Inferior parietal cortex (tissue), 1 donor: ENCODE measurements around the gene NIP7.
"Not testable (repeated sequence)": the region's sequence is repeated elsewhere in the genome, so short reads cannot be mapped to it uniquely, and the experiment has no call there.

Experiments
- DNase-seq: peaks from one replicate; pipeline ENCODE4 v3.0.0-alpha.2; 2016; ENCODE audit errors: extremely low spot score

Gene NIP7

DNA sequence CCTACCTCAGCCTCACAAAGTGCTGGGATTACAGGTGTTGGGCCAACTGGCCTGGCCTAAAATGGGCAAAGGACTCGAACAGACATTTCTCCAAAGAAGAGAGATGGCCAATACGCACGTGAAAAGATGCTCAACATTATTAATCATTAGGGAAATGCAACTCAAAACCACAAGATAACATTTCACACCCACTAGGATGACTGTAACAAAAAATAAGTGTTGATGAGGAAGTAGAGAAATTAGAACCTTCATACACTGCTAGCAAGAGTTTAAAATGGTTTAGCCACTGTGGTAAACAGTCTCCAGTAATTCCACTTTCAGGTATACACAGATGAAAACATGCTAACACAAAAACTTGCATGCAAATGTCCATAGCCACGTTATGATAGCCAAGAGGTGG lies 6.4 kb downstream of the NIP7 start:
- DNase-seq: no peak

DNA sequence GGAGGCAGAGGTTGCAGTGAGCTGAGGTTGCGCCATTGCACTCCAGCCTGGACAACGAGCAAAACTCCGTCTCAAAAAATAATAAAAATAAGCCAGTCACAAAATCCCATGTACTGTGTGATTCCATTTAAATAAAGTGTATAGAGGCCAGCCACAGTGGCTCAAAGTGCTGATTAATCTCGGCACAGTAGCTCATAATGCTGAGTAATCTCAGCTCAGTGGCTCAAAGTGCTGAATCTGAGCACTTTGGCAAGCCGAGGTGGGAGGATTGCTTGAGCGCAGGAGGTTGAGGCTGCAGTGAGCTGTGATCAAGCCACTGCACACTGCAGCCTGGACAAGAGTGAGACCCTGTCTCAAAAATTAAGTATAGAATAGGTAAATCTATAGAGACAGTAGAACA lies 7.1 kb downstream of the NIP7 start:
- no peak for DNase-seq

DNA sequence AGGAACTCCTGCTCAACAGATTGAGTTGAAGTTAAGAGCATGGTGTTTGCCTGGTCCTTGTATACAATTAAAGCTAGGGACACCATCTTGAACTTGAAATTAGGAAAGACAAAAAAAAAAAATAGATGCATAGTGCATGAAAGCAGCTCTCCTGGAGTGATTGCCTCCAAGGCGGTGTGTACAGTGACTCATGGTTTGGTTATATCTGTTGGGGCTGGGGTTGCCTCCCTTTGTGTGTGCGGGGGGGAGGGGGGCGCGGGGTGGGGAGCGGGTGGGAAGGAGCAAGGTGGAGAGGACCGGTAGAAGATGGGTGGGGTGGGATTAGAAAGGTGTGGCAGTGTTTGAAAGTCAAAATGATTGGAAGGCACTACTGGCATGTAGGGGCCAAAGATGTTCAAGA lies 8.7 kb downstream of the NIP7 start:
- DNase-seq: no peak

DNA sequence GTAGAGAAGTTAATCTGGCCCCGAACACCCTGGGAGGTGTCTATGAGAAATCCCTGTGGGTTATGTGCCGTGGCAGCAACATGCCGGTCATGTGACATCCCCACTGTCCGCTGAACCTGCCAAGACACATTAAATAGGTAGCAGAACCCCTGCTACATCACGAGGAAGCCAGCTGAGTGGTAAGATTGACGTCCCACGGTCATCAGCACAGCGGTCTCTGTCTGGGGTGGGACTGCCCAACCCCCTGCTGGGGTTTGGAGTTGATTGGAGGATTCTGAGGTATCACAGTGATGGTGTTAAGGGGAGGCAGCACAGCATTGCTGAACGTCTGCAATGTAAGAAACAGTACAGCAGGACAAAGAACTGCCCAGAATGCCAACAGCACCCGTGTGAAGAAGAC lies 10.0 kb downstream of the NIP7 start:
- no peak for DNase-seq

DNA sequence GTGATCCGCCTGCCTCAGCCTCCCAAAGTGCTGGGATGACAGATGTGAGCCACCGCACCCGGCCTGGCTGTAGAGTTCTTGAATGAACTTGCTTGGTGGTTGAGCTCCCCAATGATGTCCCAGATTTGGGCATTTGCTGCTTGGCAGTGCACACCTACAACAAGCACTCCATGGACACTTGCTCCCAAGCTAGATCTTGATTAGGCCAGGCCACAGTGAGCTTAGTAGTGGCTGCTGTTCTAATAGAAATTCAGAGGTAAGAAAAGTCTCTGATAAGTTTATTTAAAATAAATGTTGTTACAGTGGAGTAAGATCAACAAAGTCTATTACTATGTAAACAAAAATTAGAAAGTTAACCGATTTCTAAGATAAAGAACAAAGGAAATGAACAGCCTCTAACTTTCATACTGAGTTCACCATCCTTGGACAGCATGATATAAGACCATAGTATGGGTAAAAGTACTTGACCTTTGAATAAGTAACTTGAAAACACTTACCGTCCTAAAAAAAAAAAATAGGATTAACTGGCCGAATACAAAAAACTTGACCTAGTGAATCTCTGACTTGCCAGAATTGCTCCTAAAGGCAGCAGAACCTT lies 11.1 kb downstream of the NIP7 start:
- DNase-seq: no peak

DNA sequence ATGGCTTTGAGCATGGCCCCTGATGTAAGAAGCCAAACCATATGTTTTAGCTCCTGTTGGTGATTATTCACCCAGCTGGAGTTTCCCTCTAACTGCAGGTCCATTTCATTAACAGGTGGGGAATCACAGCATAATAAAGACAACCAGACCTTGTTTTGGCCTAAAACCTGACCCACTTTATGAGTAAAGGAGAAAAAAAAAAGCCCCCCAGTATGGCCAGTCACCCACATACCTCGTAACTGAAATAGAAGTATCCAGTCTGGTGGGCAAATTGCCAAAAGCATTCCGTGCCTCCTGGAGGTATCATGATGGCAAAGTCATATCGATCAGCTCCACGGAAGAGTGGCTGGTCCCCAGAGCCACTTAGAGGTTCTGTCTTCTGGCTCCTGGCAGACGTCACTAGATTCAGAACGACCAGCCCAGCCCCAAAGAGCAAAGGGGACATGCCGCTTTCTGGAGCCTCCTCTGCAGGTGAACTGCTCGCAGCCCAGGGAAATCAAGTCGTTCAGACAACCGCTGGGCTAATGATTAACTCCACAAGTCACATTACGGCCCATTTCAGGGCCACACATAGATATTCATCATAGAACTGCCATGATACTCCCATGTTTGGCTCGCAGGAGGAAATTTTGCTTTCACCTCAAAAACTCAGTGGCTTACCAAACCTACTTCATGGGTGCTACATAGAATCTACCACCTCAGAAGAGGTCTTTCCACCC lies 11.9 kb downstream of the NIP7 start, which contains the start of gene TMED6:
TSS of gene TMED6 (minus strand) at position 478 of the 719 bp plus-strand sequence. CDS start at position 445, 33 bp downstream.
- no peak for DNase-seq

DNA sequence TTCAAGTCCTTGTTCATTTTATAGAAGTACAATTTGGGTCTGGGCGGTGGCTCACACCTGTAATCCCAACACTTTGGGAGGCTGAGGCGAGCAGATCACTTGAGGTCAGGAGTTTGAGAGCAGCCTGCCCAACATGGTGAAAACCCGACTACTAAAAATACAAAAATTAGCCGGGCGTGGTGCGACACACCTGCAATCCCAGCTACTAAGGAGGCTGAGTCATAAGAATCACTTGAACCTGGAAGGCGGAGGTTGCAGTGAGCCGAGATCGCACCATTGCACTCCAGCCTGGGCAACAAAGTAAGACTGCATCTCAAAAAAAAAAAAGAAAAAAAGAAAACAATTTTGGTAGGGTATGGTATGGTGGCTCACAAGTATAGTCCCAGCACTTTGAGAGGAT lies 20.5 kb downstream of the NIP7 start:
- not testable (repeated sequence) for DNase-seq

DNA sequence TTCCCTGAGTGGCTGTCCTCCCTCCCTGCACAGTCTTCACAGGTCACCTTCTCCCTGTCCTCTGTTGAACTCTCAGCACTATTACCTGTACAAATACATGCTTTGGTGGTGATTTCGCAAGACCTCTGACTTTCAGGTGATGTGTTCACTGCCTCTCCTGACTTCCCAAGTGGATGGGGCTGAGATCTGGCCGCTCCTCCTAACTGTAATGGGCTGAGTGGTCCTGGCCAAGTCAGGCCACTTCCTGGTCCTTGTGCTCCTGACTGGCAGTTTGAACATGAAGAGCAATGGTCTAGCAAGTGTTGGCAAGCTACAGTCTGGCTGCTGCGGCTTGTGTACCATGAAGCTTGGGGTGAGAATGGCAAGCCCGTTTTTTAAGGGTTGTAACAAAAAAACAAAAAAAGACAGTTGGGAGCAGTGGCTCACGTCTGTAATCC lies 23.7 kb downstream of the NIP7 start:
- no peak for DNase-seq

DNA sequence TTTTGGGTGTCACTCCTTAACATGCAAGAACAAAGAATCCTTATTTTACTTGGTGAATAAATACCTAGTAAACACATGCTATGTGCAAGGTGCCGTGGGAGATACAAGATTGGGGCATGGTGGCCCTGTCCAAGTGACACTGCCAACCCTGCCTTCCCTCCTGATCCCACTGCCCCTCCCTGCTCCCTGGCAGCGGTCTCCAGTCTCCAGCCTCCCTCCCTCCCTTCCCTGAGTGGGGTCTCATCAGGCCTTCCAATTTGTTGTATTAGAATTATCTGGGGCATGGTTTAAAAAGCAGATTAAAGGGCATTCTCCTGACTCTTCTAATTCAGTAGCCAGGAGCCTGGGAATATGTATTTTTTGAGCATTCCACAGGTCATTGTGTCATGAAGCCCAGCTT lies 24.5 kb downstream of the NIP7 start:
- DNase-seq: no peak

DNA sequence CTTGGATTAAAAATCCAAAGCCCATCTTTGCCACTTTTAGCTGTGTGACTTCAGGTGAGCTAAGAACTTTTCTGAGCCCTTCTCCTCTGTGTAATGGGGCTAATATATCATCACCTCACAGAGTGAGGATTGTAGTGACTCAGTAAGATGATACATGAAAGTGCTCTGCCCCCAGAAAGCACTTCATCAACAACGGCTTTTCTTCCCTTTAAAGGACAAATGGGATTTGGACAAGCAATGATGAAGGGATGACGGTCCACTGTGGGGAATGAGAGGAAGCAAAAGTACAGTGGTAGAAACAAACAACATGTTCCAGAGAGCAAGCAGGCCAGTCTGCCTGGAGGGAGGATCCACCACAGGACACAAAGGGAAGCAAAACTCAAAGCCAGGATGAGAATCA lies 26.3 kb downstream of the NIP7 start:
- no peak for DNase-seq

DNA sequence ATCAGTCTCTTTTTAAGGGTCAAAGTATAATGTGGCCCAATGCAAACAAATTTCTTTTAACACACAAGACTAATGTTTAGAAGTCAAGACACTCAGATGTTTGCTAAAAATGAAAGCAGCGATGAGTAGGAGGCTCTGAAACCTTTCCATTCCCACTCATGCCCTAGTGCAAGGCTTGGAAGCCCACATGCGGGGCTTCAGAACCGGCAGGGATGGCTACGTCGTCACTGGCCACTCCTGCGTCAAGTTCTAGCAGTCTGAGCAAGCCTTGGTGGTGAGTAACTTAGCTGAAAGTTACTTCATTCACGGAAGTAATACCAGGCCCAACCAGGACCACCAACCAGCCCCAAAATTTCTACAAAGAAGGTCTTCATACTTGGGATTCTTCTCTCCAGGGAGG lies 26.9 kb downstream of the NIP7 start:
- DNase-seq: no peak

DNA sequence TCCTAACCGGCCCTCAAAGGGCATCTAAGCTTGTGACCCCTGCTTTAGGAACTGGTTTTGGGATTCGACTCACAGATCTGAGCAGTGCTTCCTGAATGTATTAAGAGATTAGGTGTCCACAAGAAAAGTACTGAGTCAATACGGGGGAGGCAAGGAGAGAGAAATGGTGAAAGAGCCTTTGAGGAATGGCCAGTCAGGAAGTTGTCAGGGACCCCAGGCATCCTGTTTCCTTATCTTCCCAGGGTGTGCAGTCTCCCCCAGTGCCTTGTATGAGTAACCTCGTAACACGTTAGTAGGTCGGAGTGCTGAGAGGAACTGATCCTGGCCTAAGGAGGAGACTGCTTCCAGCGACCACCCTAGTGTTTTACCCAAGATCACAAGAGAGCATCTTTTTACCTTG lies 28.4 kb downstream of the NIP7 start:
- DNase-seq: no peak

DNA sequence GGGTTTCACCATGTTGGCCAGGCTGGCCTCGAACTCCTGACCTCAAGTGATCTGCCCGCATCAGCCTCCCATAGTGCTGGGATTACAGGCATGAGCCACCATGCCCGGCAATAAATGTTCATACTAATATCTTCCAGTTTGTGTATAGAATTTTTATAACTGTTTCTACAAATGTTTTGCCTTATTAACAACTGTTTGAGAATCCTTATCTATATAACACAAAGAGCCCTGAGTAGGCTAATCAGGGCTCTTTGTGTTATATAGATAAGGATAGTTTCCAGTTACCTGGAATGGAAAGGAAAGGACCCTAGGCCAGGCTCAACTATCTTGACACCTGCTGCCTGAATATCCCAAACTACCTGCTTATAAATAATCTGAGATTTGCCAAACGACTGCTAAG lies 29.3 kb downstream of the NIP7 start:
- DNase-seq: no peak

DNA sequence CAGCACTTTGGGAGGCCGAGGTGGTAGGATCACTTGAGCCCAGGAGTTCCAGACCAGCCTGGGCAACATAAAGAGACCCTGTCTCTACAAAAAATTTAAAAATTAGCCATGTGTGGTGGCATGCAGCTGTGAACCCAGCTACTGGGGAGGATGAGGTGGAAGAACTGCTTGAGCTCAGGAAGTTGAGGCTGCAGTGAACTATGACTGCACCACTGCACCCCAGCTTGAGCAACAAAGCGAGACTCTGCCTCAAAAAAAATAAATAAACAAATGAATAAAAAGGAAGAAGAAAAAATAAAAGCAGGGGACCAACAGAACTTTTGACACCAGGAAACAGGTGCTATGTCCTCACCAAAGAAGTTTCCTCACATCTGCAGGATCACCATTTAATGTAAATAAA lies 32.0 kb downstream of the NIP7 start:
- no peak for DNase-seq

DNA sequence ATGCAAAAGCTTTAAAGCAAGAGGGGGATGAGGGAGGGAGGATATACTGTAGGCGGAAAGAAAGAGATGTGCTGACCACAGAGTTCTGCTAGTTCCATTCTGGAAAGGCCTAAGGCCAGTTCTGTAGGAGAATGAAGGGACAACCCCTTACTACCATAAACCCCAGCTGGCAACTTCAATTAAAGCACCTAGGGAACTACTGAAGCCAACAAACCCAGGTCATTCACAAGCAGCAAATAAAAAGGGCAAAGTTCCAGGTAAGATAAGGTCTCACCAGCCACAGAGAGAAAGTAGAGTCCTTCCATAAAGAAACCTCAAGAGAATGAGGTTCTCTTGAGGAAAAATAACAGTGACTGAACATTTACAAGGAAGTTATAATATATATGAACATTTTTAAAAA lies 33.4 kb downstream of the NIP7 start:
- no peak for DNase-seq

DNA sequence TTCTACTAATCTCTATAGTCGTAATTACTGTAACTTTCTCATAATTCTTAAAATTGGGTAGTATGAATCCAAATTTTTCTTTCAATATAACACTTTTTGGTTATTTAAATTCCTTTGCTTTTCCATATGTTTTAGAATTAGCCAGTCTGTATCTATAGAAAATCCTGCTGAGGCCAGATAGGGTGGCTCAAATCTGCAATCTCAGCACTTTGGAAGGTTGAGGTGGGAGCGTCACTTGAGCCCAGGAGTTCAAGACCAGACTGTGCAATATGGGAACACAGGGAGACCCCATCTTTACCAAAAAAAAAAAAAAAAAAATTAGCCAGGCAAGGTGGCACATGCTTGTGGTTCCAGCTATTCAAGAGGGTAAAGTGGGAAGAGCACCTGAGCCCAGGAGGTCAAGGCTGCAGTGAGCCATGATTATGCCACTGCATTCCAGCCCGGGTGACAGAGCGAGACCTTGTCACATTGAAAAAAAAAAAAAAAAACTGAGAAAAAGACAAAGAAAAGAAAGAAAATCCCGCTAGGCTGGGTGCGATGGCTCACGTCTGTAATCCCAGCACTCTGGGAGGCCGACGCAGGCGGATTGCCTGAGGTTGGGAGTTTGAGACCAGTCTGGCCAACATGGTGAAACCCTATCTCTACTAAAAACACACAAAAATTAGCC lies 37.0 kb downstream of the NIP7 start:
- DNase-seq: no peak

DNA sequence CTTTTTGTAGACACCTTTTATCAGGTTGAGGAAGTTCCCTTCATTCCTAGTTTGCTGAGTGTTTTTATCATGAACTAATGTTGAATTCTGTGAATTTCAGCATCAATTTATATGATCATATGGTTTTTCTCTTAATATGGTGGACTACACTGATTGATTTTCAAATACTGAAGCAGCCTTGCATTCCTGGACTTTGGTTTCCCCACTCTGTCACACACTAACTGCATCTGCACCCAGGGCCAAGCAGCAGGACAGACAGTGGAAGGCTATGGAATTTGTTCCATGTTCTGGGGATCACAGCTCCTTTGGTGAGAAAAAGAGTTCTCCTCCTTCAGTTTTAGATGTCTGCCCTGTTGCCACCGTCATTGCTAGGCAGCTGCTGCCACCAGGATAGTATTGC lies 38.5 kb downstream of the NIP7 start:
- DNase-seq: no peak

DNA sequence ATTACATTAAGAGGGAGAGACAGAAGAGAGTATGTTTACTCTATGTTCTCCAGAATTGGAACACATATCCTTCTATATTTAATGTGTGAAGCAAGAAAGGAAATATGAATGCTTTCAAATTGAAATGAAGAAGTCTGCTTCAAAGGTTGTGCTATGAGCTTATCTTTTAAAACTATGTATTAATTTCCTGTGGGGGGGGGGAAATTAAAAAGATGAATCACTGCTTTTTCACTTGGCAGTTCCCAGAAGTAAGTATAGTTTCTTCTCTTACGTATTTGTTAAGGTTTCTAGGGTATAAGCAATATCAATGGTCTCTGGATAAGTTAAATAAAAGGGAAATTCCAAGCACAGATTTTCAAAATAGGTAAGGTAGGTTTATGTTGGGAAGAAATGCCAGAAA lies 39.2 kb downstream of the NIP7 start:
- DNase-seq: no peak

DNA sequence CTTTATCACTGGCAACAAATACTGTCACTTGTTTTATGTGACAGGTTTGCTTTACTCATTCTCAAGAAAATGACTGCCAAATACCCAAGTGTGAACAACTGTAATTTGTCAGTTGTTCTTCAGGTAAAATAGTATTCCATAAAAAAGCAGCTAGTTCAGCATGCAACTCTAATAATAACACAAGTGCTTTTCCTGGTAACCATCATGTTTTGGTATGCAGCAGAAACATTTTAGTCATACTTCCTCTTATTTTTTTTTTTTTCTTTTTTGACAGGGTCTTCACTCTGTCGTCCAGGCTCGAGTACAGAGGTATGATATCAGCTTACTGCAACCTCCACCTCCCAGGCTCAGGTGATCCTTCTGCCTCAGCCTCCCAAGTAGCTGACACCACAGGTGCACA lies 41.7 kb downstream of the NIP7 start:
- DNase-seq: no peak

DNA sequence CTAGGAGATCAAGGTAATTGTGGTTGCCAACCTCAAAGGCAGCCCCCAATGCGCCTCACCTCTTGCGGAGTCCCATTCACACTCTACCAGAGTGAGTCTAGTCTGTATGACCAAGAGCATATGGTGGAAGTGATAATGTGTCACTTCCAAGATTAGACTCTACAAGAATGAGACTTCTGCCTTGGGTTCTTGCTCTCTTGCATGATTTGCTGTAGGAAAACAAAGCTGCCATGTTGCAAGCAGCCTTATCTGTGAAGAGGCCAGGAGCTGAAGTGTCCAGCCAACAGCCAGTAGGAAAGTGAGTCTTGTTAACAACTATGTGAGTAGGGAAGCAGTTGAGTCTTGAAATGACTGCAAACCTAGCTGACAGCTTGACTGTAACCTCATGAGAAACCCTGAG lies 42.8 kb downstream of the NIP7 start:
- DNase-seq: no peak

DNA sequence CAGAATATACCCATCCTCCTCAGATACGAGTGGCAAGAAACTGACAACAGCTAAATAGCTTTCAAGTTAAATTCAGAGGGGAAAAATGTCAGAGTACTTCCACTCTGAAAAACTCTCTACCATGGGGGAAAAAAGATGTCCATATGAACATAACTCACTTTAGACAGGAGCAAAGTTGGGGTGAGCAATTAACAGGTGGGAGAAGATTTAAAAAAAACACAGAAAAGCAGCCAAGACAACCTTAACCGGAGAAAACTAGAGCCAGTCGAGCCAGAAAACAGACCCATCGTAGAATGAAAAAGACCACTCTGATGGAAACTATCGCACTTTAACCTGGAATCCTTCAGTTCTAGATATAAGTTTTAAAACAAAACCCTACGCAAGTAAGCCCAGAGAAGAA lies 45.4 kb downstream of the NIP7 start:
- DNase-seq: no peak

DNA sequence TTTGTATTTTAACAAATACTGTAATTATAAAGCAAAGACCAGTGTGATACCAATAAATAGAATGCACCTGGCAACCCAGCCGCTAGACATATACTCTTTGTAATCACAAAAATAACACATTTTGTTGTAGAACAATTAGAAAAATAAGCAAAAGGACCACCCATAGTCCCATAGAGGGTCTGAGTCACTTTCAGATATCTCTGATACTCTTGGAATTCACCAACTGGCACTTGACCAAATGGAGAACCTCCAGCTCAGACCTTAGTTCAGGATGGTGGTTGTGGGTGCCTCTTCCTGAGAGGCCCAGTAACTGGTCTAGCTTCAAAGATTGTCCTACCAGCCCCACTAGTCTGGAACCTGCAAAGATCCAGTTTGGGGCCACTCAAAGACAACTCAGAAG lies 47.0 kb downstream of the NIP7 start:
- no peak for DNase-seq
